Activated CD8-positive, alpha-beta memory T cell treated with anti-CD3 and anti-CD28 coated beads, Interleukin-2, amount 50 U/mL, for 1 hour (primary cell): ENCODE measurements around the gene GNG7.
"Not testable (repeated sequence)": the region's sequence is repeated elsewhere in the genome, so short reads cannot be mapped to it uniquely, and the experiment has no call there.

Source experiments
- DNase-seq: peaks from one replicate; pipeline ENCODE4 v3.0.0-alpha.2; 2020; ENCODE audit errors: extremely low read depth

GNG7 gene

GRCh38 chr19:2575734-2576481 lies 126.6 kb downstream of the GNG7 start:
- no peak for DNase-seq

- DNase-seq = no peak
Measured at GRCh38 chr19:2574971-2575630, 127.4 kb downstream of the GNG7 start.

- DNase-seq = no peak
Measured at GRCh38 chr19:2574478-2574931, 128.0 kb downstream of the GNG7 start.

GRCh38 chr19:2573916-2574315 lies 128.6 kb downstream of the GNG7 start:
- DNase-seq = no peak

- not testable (repeated sequence) for DNase-seq
Measured at GRCh38 chr19:2572152-2572551, 130.3 kb downstream of the GNG7 start.

GRCh38 chr19:2569596-2570465 lies 132.7 kb downstream of the GNG7 start:
- DNase-seq = no peak

- no peak for DNase-seq
Measured at GRCh38 chr19:2567996-2568395, 134.5 kb downstream of the GNG7 start.

- no peak for DNase-seq
Measured at GRCh38 chr19:2567580-2567979, 134.9 kb downstream of the GNG7 start.

- DNase-seq = not testable (repeated sequence)
Measured at GRCh38 chr19:2563546-2563945, 138.9 kb downstream of the GNG7 start.

GRCh38 chr19:2561895-2562294 lies 140.6 kb downstream of the GNG7 start:
- peak; percentile 21 for DNase-seq

- DNase-seq = no peak
Measured at GRCh38 chr19:2561221-2561620, 141.3 kb downstream of the GNG7 start.

- DNase-seq = no peak
Measured at GRCh38 chr19:2560369-2560768, 142.1 kb downstream of the GNG7 start.

GRCh38 chr19:2558543-2558942 lies 144.0 kb downstream of the GNG7 start:
- no peak for DNase-seq

- not testable (repeated sequence) for DNase-seq
Measured at GRCh38 chr19:2558131-2558530, 144.4 kb downstream of the GNG7 start.

- DNase-seq = no peak
Measured at GRCh38 chr19:2557093-2557440, 145.4 kb downstream of the GNG7 start.

GRCh38 chr19:2556221-2557092 lies 146.0 kb downstream of the GNG7 start:
- DNase-seq = no peak

- no peak for DNase-seq
Measured at GRCh38 chr19:2555422-2556220, 146.9 kb downstream of the GNG7 start.

GRCh38 chr19:2554856-2555255 lies 147.6 kb downstream of the GNG7 start:
- DNase-seq = no peak

GRCh38 chr19:2553510-2553909 lies 149.0 kb downstream of the GNG7 start:
- DNase-seq = no peak

GRCh38 chr19:2552859-2553258 lies 149.6 kb downstream of the GNG7 start:
- DNase-seq = no peak

GRCh38 chr19:2551864-2552185 lies 150.7 kb downstream of the GNG7 start:
- no peak for DNase-seq
